KMS-11 (cell line): ENCODE measurements around the gene NCOA1.

Experiments
- H2AFZ ChIP-seq: fragments of 200-600 bp; sonication (generic); 2 replicates; pipeline ENCODE4 v1.6.1; 2016; ENCODE audit warnings: antibody characterized with exemption, mixed run types, low read depth
- H3K27ac ChIP-seq: fragments of 200-600 bp; sonication (generic); 2 replicates; pipeline ENCODE4 v1.6.1; 2016; ENCODE audit warnings: mild to moderate bottlenecking, mixed run types
- H3K27me3 ChIP-seq: fragments of 200-600 bp; sonication (generic); 2 replicates; pipeline ENCODE4 v1.6.1; 2017; ENCODE audit warnings: mild to moderate bottlenecking, low read depth, mixed run types, moderate library complexity; ENCODE audit not compliant: insufficient read depth
- H3K36me3 ChIP-seq: fragments of 200-600 bp; sonication (generic); 2 replicates; pipeline ENCODE4 v1.6.1; 2017; ENCODE audit warnings: mild to moderate bottlenecking, mixed run types; ENCODE audit not compliant: insufficient read depth
- H3K4me1 ChIP-seq: fragments of 200-600 bp; sonication (generic); 2 replicates; pipeline ENCODE4 v1.6.1; 2016; ENCODE audit warnings: mild to moderate bottlenecking, low read depth, mixed run types; ENCODE audit not compliant: poor library complexity, severe bottlenecking
- H3K4me2 ChIP-seq: fragments of 200-600 bp; sonication (generic); 2 replicates; pipeline ENCODE4 v1.7.0; 2016; ENCODE audit warnings: mild to moderate bottlenecking, mixed run types
- H3K4me3 ChIP-seq: fragments of 200-600 bp; sonication (generic); IDR thresholded peaks from 2 replicates; pipeline ENCODE4 v1.6.1; 2017; ENCODE audit warnings: low read depth, low read length, mixed read lengths; ENCODE audit not compliant: insufficient read depth
- H3K79me2 ChIP-seq: fragments of 200-600 bp; sonication (generic); 2 replicates; pipeline ENCODE4 v1.6.1; 2016; ENCODE audit warnings: low read depth, mixed run types; ENCODE audit not compliant: insufficient read depth
- H3K9ac ChIP-seq: fragments of 200-600 bp; sonication (generic); 2 replicates; pipeline ENCODE4 v1.6.1; 2016; ENCODE audit warnings: mild to moderate bottlenecking, mixed run types
- H4K20me1 ChIP-seq: fragments of 200-600 bp; sonication (generic); 2 replicates; pipeline ENCODE4 v1.6.1; 2016; ENCODE audit warnings: mild to moderate bottlenecking, mixed run types; ENCODE audit not compliant: insufficient read depth
- CTCF ChIP-seq: fragments of 200-600 bp; sonication (generic); conservative IDR thresholded peaks from 2 replicates; pipeline ENCODE4 v1.6.1; 2017; ENCODE audit warnings: low read depth, mild to moderate bottlenecking, antibody characterized with exemption, low read length, moderate library complexity, mixed read lengths

The NCOA1 gene

GRCh38 chr2:24643051-24643450 lies 152.0 kb downstream of the NCOA1 start:
- H4K20me1 ChIP-seq = no peaks in the 10 kb centered on the region
- no peaks in the 10 kb centered on the region for H3K79me2 ChIP-seq
- no peaks in the 10 kb centered on the region for H3K36me3 ChIP-seq
- TF ChIP-seq CTCF = no peak
- H2AFZ ChIP-seq = no peak overlapping the region
- no peaks in the 10 kb centered on the region for H3K27me3 ChIP-seq
- H3K4me1 ChIP-seq = no peaks in the 10 kb centered on the region
- no peak overlapping the region for H3K9ac ChIP-seq
- H3K27ac ChIP-seq = no peak overlapping the region
- H3K4me2 ChIP-seq = no peak overlapping the region
- H3K4me3 ChIP-seq = no peak overlapping the region

GRCh38 chr2:24644032-24644431 lies 153.0 kb downstream of the NCOA1 start:
- H3K36me3 ChIP-seq = no peaks in the 10 kb centered on the region
- TF ChIP-seq CTCF = no peak
- H4K20me1 ChIP-seq = no peaks in the 10 kb centered on the region
- no peak overlapping the region for H3K9ac ChIP-seq
- no peak overlapping the region for H2AFZ ChIP-seq
- no peak overlapping the region for H3K27ac ChIP-seq
- no peak overlapping the region for H3K4me2 ChIP-seq
- no peaks in the 10 kb centered on the region for H3K79me2 ChIP-seq
- H3K4me1 ChIP-seq = no peaks in the 10 kb centered on the region
- H3K4me3 ChIP-seq = no peak overlapping the region
- H3K27me3 ChIP-seq = no peaks in the 10 kb centered on the region

GRCh38 chr2:24650997-24651642 lies 160.1 kb downstream of the NCOA1 start:
- H3K27ac ChIP-seq = no peak overlapping the region
- H3K9ac ChIP-seq = no peak overlapping the region
- H3K36me3 ChIP-seq = no peaks in the 10 kb centered on the region
- no peaks in the 10 kb centered on the region for H3K27me3 ChIP-seq
- H3K79me2 ChIP-seq = no peaks in the 10 kb centered on the region
- H2AFZ ChIP-seq = no peak overlapping the region
- H3K4me3 ChIP-seq = no peak overlapping the region
- no peak overlapping the region for H3K4me2 ChIP-seq
- no peaks in the 10 kb centered on the region for H4K20me1 ChIP-seq
- TF ChIP-seq CTCF = no peak
- H3K4me1 ChIP-seq = no peaks in the 10 kb centered on the region

GRCh38 chr2:24651643-24652003 lies 160.6 kb downstream of the NCOA1 start:
- H3K4me2 ChIP-seq = no peak overlapping the region
- H2AFZ ChIP-seq = no peak overlapping the region
- no peak overlapping the region for H3K27ac ChIP-seq
- H3K4me3 ChIP-seq = no peak overlapping the region
- H3K79me2 ChIP-seq = no peaks in the 10 kb centered on the region
- H3K36me3 ChIP-seq = no peaks in the 10 kb centered on the region
- H4K20me1 ChIP-seq = no peaks in the 10 kb centered on the region
- no peaks in the 10 kb centered on the region for H3K27me3 ChIP-seq
- no peaks in the 10 kb centered on the region for H3K4me1 ChIP-seq
- H3K9ac ChIP-seq = no peak overlapping the region
- no peak for TF ChIP-seq CTCF
